GM18511 (cell line): ENCODE measurements around the gene SNED1.

Source experiments
- ATAC-seq: cut with Tn5 transposase; IDR thresholded peaks from one replicate; pipeline ENCODE4 v1.9.1; 2021; ENCODE audit warnings: mild to moderate bottlenecking, moderate library complexity; ENCODE audit not compliant: unreplicated experiment

Gene SNED1

GRCh38 chr2:241003830-241004564 lies 5.6 kb downstream of the SNED1 start:
- no peak for ATAC-seq

GRCh38 chr2:241005569-241005968 lies 7.2 kb downstream of the SNED1 start:
- no peak for ATAC-seq

- ATAC-seq = no peak
Measured at GRCh38 chr2:241006412-241006811, 8.0 kb downstream of the SNED1 start.

- ATAC-seq = no peak
Measured at GRCh38 chr2:241007111-241007510, 8.7 kb downstream of the SNED1 start.

- ATAC-seq = no peak
Measured at GRCh38 chr2:241007880-241008710, 9.7 kb downstream of the SNED1 start.

GRCh38 chr2:241008711-241009121 lies 10.3 kb downstream of the SNED1 start:
- ATAC-seq = no peak

GRCh38 chr2:241009191-241009590 lies 10.8 kb downstream of the SNED1 start:
- ATAC-seq = no peak

- ATAC-seq = no peak
Measured at GRCh38 chr2:241009601-241010530, 11.4 kb downstream of the SNED1 start.

GRCh38 chr2:241010531-241011295 lies 12.3 kb downstream of the SNED1 start:
- ATAC-seq = no peak

- no peak for ATAC-seq
Measured at GRCh38 chr2:241011296-241011600, 12.8 kb downstream of the SNED1 start.

- no peak for ATAC-seq
Measured at GRCh38 chr2:241011751-241012510, 13.5 kb downstream of the SNED1 start.

GRCh38 chr2:241014224-241014623 lies 15.8 kb downstream of the SNED1 start:
- no peak for ATAC-seq

GRCh38 chr2:241014764-241015163 lies 16.3 kb downstream of the SNED1 start:
- ATAC-seq = no peak

GRCh38 chr2:241015439-241015838 lies 17.0 kb downstream of the SNED1 start:
- no peak for ATAC-seq

- ATAC-seq = no peak
Measured at GRCh38 chr2:241017228-241017940, 19.0 kb downstream of the SNED1 start.

GRCh38 chr2:241018051-241018891 lies 19.9 kb downstream of the SNED1 start:
- ATAC-seq = no peak

GRCh38 chr2:241019441-241020139 lies 21.2 kb downstream of the SNED1 start:
- ATAC-seq = no peak

- ATAC-seq = no peak
Measured at GRCh38 chr2:241020201-241020600, 21.8 kb downstream of the SNED1 start.
